Measurements from ENCODE around the gene PSEN1. TPM values are rescaled to one million over a fixed set of nuclear protein-coding genes. Genes with fewer than 3 reads are reported as not detected.

The PSEN1 gene
- total RNA-seq, 1 experiment from 2014 or later, result 26.9 TPM

GRCh38 chr14:73255005-73255400 is 118.7 kb downstream of the PSEN1 start:
- no peaks in the 10 kb centered on the region for H3K79me2 ChIP-seq (ENCODE audit: insufficient read depth, low read length)
- H4K20me1 ChIP-seq (ENCODE audit: insufficient read depth), result no peaks in the 10 kb centered on the region
- no TSS peak for BruUV-seq (replicated peaks)
- no peaks in the 10 kb centered on the region for H3K9me3 ChIP-seq (ENCODE audit: control insufficient read depth in 1 of 2, insufficient read depth in 1 of 2, low read depth in 1 of 2, low read length in 2 of 2)
- no peak for TF ChIP-seq JUND (IDR thresholded peaks at IDR 0.05)
- TF ChIP-seq FOSL1 (IDR thresholded peaks at IDR 0.05; ENCODE audit: low read depth), result no peak
- no peak for TF ChIP-seq RAD21 (IDR thresholded peaks at IDR 0.05; ENCODE audit: low read depth)
- no peak for TF ChIP-seq CBX3 (IDR thresholded peaks at IDR 0.05; ENCODE audit: low read depth)
- TF ChIP-seq EGR1 (IDR thresholded peaks at IDR 0.05; ENCODE audit: low read depth), result no peak
- no peak for TF ChIP-seq ZNF274 (IDR thresholded peaks at IDR 0.05; ENCODE audit: low read depth, low read length)
- TF ChIP-seq ZFX (IDR thresholded peaks at IDR 0.05), result no peak
- no peak for TF ChIP-seq POLR2AphosphoS5 (IDR thresholded peaks at IDR 0.05; ENCODE audit: low read depth, low read length)
- no peak for TF ChIP-seq EZH2 (IDR thresholded peaks at IDR 0.05)
- no peak for TF ChIP-seq EZH2phosphoT487 (IDR thresholded peaks at IDR 0.05; ENCODE audit: borderline replicate concordance)
- TF ChIP-seq SRF (IDR thresholded peaks at IDR 0.05; ENCODE audit: low read depth), result no peak
- TF ChIP-seq CTCF (IDR thresholded peaks at IDR 0.05 in 2 of 3, conservative IDR thresholded peaks at IDR 0.05 in 1 of 3; ENCODE audit: borderline replicate concordance in 1 of 3, insufficient read depth in 1 of 3, low read depth in 2 of 3, low read length in 2 of 3), result no peak
- TF ChIP-seq CEBPB (IDR thresholded peaks at IDR 0.05; ENCODE audit: low read depth), result no peak
- no peak for TF ChIP-seq SIN3A (IDR thresholded peaks at IDR 0.05; ENCODE audit: low read depth)
- TF ChIP-seq YY1 (IDR thresholded peaks at IDR 0.05; ENCODE audit: extremely low read depth, insufficient replicate concordance, low read depth, low read length), result no peak
- TF ChIP-seq REST (IDR thresholded peaks at IDR 0.05; ENCODE audit: low read depth), result no peak
- no peak for TF ChIP-seq TCF7L2 (IDR thresholded peaks at IDR 0.05; ENCODE audit: borderline replicate concordance, extremely low read depth, insufficient read depth, insufficient read length)
- no peak for TF ChIP-seq SP1 (IDR thresholded peaks at IDR 0.05; ENCODE audit: low read depth)
- H3K27ac ChIP-seq (ENCODE audit: low read depth, low read length), result no peak overlapping the region
- no peaks in the 10 kb centered on the region for H3K4me1 ChIP-seq (ENCODE audit: control insufficient read depth in 1 of 2, insufficient read depth in 2 of 2, low read length in 2 of 2)
- ChIA-PET RAD21 (ENCODE audit: low non-redundant PET in 1 of 2, low total read pairs in 2 of 2, uncharacterized antibody in 2 of 2, unreplicated experiment in 2 of 2) (no interaction called here), POLR2A (no interaction called here), CTCF (no interaction called here)
- intact Hi-C loops (cut with micrococcal nuclease), result no loop called here
- no peaks in the 10 kb centered on the region; a peak in 1 of 4 replicates for H3K36me3 ChIP-seq (ENCODE audit: control insufficient read depth in 1 of 2, insufficient read depth in 2 of 2, low read length in 2 of 2)
- no peak for DNase-seq (ENCODE audit: low read depth, low spot score)
- H3K9ac ChIP-seq (ENCODE audit: low read length), result no peak overlapping the region
- H3K4me2 ChIP-seq (ENCODE audit: low read length), result no peak overlapping the region
- H3K9me2 ChIP-seq (ENCODE audit: insufficient read depth), result no peaks in the 10 kb centered on the region
- ATAC-seq, result no peak
- no peak overlapping the region for H2AFZ ChIP-seq (ENCODE audit: low read depth, low read length, poor library complexity, severe bottlenecking)
- H3K27me3 ChIP-seq (ENCODE audit: insufficient read depth, low read length), result no peaks in the 10 kb centered on the region
- H3K4me3 ChIP-seq (replicated peaks in 1 of 2; ENCODE audit: low read depth in 1 of 2, low read length in 2 of 2), result no peak overlapping the region

All from HCT116 (cell line).